Measurements from ENCODE around the gene ADAM11.

The ADAM11 gene

DNA sequence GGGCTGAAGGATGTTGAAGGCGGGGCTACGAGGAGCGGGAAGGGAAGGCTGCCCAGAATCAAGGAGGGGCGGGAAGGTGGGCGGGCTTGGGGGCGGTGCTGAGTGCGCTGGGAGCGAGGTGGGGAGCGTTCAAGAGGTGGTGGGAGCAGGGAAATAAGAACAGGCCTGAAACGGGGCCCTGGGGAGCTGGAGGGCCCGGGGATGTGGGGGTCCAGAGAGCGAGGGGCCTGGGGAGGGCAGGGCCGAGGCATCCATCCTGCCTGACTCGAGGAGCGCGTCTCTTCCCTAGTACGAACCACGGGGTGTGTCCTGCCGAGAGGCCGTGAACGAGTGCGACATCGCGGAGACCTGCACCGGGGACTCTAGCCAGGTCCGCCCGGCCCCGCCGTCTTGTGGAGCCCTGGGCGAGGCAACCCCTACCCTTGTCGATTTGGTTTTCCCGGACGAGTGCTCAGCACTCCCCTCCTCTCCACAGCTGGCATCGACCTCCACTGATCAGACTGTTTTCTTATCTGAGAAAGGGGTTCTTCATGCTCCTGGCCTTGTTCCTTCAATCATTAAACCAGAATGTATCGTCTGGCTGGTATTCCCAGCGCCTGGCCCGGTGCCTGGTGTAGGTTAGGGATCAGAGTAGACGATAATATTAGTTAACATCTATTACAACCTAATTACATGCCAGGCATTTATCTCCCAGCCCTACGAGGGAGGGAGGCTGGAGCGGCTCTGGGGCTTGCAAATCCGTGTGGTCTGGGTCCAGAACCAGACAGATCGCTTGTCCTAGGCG lies 17.2 kb downstream of the ADAM11 start:
- DNase-seq (ENCODE audit: low read depth): no peak

DNA sequence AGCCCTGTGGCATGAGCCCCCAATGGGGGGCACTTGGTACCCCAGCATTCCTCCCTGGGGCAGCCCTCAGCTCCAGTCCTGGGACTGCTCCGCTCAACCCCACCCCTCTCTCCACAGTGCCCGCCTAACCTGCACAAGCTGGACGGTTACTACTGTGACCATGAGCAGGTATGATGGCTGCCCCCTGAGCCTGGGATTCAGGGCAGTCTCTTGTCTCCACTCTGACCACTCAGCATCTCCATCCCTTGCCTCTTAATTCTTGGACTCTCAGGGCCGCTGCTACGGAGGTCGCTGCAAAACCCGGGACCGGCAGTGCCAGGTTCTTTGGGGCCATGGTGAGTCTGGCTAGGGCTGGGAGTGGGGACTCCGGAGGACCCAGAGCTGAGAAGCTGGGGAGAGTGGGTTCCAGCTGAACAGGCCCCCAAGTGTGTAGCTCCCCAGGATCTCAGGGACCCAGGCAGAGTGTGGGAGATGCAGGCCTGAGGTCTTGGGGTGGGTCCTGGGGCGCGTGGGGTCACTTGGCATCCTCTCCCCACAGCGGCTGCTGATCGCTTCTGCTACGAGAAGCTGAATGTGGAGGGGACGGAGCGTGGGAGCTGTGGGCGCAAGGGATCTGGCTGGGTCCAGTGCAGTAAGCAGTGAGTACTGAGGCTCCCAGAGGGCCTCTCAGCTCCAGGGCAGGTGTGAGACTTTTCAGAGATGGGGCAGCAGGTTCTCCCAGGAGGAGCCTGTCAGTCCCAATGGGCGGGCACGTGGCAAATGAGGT lies 18.0 kb downstream of the ADAM11 start:
- no peak for DNase-seq (ENCODE audit: low read depth)

DNA sequence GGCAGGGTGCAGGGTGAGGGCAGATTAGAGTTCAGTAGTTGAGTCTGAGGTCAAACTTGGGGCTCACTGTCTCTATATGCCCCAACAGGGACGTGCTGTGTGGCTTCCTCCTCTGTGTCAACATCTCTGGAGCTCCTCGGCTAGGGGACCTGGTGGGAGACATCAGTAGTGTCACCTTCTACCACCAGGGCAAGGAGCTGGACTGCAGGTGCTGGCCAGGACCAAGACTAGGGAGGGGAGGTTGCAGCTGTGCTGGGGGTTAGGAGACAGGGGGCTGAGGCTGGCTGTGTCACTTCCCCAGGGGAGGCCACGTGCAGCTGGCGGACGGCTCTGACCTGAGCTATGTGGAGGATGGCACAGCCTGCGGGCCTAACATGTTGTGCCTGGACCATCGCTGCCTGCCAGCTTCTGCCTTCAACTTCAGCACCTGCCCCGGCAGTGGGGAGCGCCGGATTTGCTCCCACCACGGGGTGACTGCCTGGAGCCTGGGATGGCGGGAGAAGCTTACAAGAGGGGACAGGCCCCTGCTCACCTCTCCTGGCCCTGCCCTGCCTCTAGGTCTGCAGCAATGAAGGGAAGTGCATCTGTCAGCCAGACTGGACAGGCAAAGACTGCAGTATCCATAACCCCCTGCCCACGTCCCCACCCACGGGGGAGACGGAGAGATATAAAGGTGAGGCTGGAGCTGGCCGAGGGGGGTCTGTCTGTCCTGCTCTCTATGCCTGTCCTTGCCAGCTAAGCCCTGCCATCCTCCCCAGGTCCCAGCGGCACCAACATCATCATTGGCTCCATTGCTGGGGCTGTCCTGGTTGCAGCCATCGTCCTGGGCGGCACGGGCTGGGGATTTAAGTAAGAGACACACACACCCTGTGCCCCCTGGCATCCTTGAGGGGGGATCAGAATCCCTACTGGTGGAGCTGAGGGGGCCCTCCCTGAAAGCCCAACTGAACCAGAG lies 18.9 kb downstream of the ADAM11 start:
- no peak for DNase-seq (ENCODE audit: low read depth)

DNA sequence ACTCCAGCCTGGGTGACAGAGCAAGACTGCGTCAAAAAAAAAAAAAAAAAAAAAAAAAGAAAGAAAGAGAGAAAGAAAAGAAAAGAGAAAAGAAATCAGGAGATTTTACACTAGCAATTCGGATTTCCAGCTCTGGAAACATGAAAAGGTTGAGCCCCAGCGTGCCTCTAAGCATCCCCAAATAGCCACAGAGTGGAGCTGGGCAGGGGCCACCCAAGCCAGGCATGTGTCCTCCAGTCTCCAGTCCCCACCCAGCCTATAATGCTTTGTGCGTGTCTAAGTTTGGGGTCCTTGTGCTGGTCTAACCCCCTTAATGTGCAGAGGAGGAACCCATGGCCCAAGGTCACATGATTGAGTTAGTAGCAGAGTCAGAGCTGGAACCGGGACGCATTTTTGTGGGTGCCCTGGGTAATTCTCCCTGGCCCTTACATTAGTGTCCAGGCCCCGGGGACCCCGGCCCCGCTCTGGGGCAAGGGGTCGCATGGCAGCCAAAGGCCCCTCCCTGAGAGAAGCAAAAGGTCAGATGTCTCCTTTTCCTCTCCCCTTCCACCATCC lies 19.9 kb downstream of the ADAM11 start:
- no peak for DNase-seq (ENCODE audit: low read depth)

DNA sequence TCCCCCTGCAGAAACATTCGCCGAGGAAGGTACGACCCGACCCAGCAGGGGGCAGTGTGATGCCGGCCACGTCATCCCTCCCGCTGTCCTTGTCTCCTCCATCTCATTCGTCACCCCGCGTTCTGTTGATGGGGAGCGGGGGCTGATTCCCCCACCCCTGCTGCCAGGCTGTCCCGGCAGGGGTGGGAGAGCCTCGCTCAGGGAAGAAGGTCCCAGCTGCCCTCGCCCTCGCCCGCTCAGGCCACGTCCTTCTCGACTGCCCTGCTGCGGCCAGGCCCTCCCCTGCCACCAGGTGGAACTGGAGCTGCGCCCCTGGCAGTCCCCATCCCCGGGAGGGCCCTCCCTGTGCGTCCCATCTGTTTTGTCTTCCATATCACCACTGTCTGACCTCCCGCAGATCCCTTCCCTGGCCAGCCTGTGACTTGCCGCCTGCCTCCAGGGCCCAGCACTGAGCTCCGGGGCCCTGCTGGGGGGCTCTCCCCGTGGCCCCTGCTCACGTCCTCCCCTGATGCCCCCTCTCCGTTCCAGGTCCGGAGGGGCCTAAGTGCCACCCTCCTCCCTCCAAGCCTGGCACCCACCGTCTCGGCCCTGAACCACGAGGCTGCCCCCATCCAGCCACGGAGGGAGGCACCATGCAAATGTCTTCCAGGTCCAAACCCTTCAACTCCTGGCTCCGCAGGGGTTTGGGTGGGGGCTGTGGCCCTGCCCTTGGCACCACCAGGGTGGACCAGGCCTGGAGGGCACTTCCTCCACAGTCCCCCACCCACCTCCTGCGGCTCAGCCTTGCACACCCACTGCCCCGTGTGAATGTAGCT lies 20.6 kb downstream of the ADAM11 start:
- peak; percentile 70 for DNase-seq (ENCODE audit: low read depth)

DNA sequence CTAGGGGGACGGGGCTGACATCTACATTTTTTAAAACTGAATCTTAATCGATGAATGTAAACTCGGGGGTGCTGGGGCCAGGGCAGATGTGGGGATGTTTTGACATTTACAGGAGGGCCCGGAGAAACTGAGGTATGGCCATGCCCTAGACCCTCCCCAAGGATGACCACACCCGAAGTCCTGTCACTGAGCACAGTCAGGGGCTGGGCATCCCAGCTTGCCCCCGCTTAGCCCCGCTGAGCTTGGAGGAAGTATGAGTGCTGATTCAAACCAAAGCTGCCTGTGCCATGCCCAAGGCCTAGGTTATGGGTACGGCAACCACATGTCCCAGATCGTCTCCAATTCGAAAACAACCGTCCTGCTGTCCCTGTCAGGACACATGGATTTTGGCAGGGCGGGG lies 21.4 kb downstream of the ADAM11 start:
- no peak for DNase-seq (ENCODE audit: low read depth)

DNA sequence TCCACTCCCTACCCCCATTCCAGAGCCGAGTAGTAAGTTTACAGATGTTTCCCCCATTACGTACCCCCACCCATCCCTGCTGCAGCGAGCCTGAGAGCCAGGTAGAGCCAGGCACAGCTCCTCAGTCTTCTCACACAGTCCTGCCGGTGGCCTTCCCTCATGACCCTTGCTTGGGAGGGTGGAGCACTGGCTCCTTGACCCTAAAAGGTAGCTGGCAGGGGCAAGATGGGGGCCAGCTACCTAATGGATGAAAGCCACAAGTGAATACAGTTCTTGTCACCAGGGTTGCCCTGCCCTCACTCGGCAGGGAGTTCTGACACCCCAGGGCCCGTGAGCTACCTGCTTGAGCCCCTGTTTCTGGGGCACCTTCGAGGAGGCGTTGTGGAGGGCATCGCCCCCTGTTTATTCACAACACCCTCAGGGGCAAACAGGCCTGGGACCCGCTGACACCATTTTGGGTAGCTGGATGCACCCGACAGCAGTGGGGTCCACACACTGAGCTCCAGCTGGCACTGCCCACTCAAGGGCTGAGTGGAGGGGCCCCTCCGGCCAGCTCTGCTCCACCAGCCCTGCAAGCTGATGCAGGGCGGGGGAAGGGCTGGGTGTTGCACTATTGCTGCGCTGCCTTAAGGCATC lies 22.2 kb downstream of the ADAM11 start:
- no peak for DNase-seq (ENCODE audit: low read depth)

DNA sequence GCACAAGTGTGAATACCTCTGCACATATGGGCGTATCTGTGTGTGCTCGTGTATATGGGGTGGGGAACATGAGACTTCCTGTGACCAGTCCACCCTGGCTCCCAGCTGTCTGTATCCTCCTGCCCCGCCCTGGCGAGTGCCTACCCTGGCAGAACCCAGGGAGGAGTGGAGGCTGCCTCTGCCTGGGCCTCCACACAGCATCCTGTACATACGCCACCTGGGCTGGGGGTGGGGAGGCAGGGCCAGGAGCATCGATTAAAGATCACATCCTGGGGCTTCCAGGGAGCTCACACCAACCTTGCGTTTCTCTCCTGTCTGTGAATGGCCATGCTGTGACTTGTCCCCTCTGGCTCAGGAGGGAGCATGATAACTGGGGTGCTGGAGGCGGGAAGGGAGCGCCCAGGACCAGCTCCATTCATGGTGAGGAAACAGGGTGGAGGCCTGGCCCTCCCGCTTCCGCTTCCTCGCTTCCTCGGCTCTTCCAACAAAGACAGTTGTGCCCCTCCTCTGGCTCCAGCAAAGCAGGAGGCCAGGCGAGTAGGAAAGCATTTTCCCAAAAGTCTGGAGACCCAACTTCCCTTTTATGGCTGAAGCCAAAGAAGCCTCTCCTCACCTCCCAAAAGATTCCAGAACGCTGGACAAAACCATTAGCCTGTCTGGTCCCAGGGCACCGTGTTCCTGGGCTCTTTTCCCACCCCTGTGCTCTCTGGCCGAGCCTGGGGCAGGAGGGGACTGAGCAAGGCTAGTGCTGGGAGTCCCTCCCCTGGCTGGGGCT lies 22.9 kb downstream of the ADAM11 start:
- DNase-seq (ENCODE audit: low read depth): no peak

DNA sequence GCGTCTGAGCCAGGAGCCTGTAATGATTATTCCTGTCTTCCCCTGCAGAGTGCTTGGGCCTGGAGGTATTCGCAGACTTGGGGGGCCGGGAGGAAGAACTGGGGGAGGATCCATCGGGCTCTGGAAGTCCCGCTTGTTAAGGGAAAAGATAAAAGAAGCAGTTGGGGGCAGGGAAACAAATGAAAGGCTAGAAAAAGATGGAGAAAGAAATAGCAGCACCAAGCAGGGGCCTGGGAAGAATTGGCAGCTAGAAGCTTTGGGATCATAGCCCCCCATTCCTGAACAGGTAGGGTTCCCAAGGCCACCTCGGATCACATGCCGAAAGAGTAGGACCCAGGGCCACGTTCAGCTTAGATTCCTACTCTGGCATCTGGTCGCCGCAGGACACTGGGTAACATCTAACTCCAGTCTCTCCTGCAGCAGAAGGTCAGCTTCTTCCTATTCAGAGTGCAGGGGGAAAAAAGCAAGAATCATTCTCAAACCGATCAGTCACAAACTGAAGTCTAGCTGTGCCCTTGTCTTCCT lies 23.6 kb downstream of the ADAM11 start:
- DNase-seq (ENCODE audit: low read depth): no peak

DNA sequence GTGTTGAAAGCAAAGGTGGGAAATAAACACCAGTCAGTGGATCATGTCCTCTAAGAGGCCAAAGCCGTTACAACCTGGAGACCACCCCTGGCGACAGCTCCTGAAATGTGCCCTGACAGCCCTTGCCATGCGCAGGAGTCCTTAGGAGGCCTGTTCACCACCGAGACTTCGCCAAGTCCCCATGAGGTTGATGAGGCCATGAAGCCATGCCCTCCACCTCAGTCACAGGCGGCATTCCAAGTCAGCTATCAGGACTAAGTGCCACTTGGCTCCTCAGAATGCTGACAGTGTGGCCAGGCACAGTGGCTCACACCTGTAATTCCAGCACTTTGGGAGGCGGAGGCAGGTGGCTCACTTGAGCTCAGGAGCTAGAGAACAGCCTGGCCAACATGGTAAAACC lies 27.1 kb downstream of the ADAM11 start:
- no peak for DNase-seq (ENCODE audit: low read depth)

DNA sequence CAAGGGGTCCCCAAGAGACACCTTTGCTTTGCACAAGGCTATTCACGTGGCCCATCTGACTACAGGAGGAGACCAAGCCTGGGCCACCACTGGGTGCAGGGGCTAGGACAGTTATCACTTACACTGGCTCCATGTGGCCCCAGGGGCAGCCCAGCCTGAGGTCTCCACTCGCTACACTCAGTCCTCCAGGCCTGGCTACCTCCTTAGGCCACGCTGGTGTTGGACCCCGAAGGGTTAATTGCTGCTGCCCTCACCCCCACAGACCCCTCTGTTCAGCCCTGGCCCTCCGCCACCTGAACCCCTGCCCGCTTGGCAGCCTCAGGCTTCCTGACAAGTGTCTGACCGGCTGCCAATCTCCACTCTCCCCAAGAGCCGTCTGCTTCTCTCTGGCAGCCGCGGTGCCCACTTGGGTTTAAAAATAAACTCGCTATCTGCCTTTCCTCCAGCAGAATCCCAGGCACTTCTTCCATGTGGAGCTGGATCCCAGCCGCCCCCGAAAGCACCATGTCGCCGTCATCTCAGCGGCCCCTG lies 27.8 kb downstream of the ADAM11 start:
- no peak for DNase-seq (ENCODE audit: low read depth)

DNA sequence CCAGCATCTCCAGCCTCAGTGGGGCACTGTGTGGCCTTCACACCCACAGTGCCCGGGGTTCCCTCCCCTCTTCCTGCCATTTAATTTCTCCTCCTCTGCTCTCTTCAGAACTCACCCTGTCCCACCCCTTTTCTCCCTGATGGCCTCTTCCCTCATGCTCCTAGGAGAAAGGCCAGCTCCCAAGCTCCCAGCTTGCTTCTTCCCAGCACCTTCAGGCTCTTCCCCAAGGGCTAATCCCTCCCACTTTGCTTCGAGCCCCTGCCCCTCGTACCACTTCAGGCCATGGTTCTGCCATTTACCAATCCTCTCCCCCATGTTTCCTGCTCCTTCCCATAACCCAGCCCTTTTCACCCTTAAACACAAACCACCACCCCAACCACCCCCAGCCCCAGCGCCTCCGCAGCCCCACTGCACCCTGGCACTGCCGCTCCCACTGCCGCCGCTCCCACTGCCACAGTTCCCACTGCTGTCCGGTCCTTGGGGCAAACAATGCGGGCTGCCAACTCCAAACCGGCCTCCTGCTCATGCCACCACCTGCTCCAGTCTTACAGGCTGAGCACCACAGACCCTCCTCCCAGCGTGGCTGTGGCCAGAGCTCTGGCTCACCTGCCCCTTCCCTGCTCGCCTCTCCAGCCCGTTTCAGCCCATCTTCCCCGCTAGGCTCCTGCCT lies 28.6 kb downstream of the ADAM11 start:
- no peak for DNase-seq (ENCODE audit: low read depth)

DNA sequence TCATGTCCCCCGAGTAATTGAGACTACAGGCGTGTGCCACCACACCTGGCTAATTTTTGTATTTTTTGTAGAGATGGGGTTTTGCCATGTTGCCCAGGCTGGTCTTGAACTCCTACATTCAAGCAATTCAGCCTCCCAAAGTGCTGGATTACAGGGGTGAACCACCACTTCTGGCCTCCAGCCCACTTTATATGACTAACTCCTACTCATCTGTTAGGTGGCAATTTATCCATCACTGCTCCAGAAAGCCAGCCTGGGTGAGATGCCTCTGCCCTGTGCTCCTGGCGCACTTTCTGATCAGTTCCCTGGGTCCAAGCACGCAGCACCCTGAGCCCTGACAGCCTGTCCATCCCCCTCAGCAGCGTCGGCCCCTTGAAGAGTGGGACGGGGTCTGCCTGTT lies 29.4 kb downstream of the ADAM11 start:
- no peak for DNase-seq (ENCODE audit: low read depth)

DNA sequence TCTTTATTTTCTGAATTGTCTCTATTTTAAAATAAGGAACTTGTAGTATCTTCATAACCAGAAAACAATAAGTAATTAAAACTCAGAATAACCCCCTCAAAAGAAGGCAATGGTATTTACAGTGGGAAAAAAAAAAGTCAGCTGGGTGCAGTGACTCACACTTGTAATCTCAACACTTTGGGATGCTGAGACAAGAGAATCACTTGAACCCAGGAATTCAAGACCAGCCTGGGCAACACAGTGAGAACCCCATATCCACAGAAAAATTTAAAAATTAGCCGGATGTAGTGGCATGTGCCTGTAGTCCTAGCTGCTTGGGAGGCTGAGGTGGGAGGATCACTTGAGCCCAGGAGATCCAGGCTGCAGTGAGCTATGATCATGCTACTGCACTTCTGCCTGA lies 33.5 kb downstream of the ADAM11 start:
- DNase-seq (ENCODE audit: low read depth): no peak

DNA sequence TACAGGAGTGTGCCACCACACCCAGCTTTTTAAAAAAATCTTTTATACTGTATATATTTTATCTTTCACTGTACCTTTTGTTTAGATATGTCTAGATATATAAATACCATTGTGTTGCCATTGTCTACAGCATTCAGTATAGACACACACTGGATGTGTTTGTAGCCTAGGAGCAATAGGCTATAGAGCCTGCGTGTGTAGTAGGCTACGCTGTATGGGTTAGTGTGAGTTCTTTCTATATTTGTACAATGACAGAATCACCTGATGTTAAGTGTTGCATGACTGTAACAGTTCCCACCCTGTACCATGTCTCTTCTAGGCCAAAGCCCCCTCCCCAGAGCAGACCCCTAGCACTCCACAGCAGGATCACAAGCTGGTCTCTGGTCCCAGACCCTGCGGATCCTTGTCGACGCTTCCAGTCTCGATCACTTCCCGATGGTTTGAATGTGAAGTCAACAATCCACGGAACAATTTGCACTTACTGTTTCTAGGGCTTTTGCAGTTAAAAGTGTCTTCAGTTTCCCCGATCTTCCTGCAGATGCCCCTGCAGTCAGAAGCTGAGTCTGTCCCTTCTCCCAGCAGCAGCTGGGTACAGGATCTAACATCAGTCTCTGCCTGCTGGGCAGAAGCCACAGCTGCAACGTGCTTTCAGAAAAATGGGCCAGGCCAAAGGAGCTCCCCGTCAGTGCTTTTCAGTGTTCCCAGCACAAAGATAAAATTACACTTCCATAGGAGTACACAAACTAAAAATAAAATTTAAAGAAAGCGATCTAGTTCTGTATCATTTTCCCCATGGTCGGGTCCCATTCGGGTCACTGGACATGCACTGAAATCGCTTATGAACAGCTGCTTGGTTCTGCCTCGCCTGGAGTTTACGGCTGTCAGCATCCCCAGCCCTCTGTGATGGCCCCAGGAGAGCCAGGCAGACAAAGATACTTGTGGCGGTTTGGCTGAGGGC lies 35.4 kb downstream of the ADAM11 start:
- DNase-seq (ENCODE audit: low read depth): no peak

DNA sequence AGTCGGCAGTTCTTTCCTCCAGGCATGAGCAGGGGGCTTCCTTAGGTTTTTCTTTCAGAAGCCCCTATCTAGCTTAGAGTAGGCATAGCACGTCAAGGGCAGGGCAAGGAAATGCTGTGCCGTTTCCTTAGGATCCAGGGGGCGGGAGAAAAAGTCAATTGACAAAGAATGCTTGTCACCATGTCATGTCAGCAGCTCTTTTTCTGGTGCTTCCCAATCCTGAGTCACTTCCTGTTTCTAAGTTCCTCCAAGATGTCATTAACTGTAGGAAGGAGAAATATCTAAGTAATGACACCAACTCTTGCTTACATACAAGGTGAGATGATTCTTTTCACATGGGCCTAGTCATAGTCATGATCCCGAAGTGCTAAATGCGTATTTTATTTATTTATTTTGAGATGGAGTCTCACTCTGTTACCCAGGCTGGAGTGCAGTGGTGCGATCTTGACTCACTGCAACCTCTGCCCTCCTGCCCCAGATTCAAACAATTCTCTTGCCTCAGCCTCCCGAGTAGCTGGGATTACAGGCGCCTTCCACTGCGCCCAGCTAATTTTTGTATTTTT lies 36.1 kb downstream of the ADAM11 start:
- DNase-seq (ENCODE audit: low read depth): no peak

DNA sequence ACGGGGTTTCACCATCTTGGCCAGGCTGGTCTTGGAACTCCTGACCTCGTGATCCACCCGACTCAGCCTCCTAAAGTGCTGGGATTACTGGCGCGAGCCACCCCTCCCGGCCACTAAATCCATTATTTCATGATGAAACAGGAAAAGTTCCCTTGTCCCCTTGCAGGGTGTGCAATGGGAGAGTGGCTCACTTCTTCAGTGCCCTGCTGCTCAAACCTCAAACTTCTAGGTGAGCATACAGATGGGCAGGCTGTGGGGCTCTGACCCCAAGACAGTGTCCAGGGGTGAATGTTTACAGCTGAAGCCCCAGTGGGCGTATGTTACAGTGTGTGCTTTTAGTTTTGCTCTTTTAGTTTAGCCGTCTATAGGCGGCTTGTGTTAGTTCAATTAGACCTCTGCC lies 36.6 kb downstream of the ADAM11 start:
- no peak for DNase-seq (ENCODE audit: low read depth)

All from stimulated activated CD8-positive, alpha-beta memory T cell treated with anti-CD3 and anti-CD28 coated beads, Interleukin-4, amount 100 ng/mL, for 24 hours (primary cell).